T-cell (primary cell): Measurements from ENCODE around the gene STRBP. TPM values are rescaled to one million over a fixed set of nuclear protein-coding genes. Genes with fewer than 3 reads are reported as not detected.

Source experiments
- ATAC-seq, 4 experiments: fragments of 200-7000 bp in 3 of 4; fragments of 150-1000 bp in 1 of 4; cut with Tn5 transposase; replicated peaks in 1 of 4; 1 replicate in 3 of 4; 2 replicates in 1 of 4; pipeline ENCODE4 v1.10.0; 2021; ENCODE audit warnings: moderate library complexity in 3 of 4, mild to moderate bottlenecking in 2 of 4, moderate number of reproducible peaks in 1 of 4
- CTCF ChIA-PET, 2 donors: fragments of 300-600 bp; sonication (Branson Sonifier 250); formaldehyde crosslinking; loops; one replicate each; lab custom pipeline; 2022; ENCODE audit warnings: antibody characterized with exemption in 2 of 2; lab: Charles Lee
- POLR2A ChIA-PET, 2 donors: fragments of 300-600 bp; sonication (Branson Sonifier 250); formaldehyde crosslinking; loops; one replicate each; lab custom pipeline; 2022; ENCODE audit warnings: antibody characterized with exemption in 2 of 2; lab: Charles Lee
- DNase-seq, 35 experiments: peaks; one replicate each; pipeline versions ENCODE4 v3.0.0 to v3.0.0-alpha.2; 2013 to 2023
- H3K27ac ChIP-seq: one replicate; pipeline ENCODE4 v1.5.1; 2013; ENCODE audit warnings: low read length
- H3K27me3 ChIP-seq, 2 experiments: replicated peaks in 1 of 2; 1 replicate in 1 of 2; 2 replicates in 1 of 2; pipeline versions ENCODE4 v1.6.1 to v1.7.0; 2013; ENCODE audit warnings: low read length in 1 of 2, mixed read lengths in 1 of 2; ENCODE audit not compliant: control insufficient read depth in 2 of 2, insufficient read depth in 2 of 2; ENCODE audit errors: extremely low read depth in 1 of 2
- H3K36me3 ChIP-seq, 2 donors: 1 replicate in 1 of 2; 2 replicates in 1 of 2; pipeline versions ENCODE4 v1.6.1 to v1.7.0; 2013; ENCODE audit warnings: low read length in 1 of 2; ENCODE audit not compliant: control insufficient read depth in 2 of 2, insufficient read depth in 1 of 2; ENCODE audit errors: extremely low read depth in 1 of 2
- H3K4me1 ChIP-seq, 2 experiments: 1 replicate in 1 of 2; 2 replicates in 1 of 2; pipeline versions ENCODE4 v1.6.1 to v1.7.0; 2013; ENCODE audit warnings: low read length in 2 of 2, mixed read lengths in 1 of 2; ENCODE audit not compliant: insufficient read depth in 2 of 2, control insufficient read depth in 1 of 2; ENCODE audit errors: extremely low read depth in 1 of 2
- H3K4me3 ChIP-seq, 2 donors: 1 replicate in 1 of 2; 2 replicates in 1 of 2; pipeline versions ENCODE4 v1.5.1 to v1.7.0; 2013; ENCODE audit warnings: mild to moderate bottlenecking in 2 of 2, low read length in 1 of 2, moderate library complexity in 1 of 2; ENCODE audit not compliant: control insufficient read depth in 1 of 2; ENCODE audit errors: extremely low read depth in 1 of 2
- H3K9me3 ChIP-seq: 2 replicates; pipeline ENCODE4 v1.7.0; 2013
- H3K27ac Mint-ChIP-seq, 2 donors: one replicate each; pipeline ENCODE4 v1.8.0; 2020 to 2021; ENCODE audit warnings: mild to moderate bottlenecking in 2 of 2, mixed read lengths in 2 of 2
- H3K27me3 Mint-ChIP-seq, 2 donors: one replicate each; pipeline ENCODE4 v1.8.0; 2021 to 2022; ENCODE audit warnings: mixed read lengths in 2 of 2
- H3K36me3 Mint-ChIP-seq: one replicate; pipeline ENCODE4 v1.8.0; 2021; ENCODE audit warnings: mixed read lengths
- H3K4me1 Mint-ChIP-seq, 3 donors: one replicate each; pipeline ENCODE4 v1.8.0; 2020 to 2022; ENCODE audit warnings: mixed read lengths in 3 of 3, mild to moderate bottlenecking in 1 of 3
- H3K4me3 Mint-ChIP-seq, 3 donors: one replicate each; pipeline ENCODE4 v1.8.0; 2020 to 2022; ENCODE audit warnings: mild to moderate bottlenecking in 3 of 3, mixed read lengths in 3 of 3, moderate library complexity in 3 of 3
- H3K9me3 Mint-ChIP-seq, 3 donors: one replicate each; pipeline ENCODE4 v1.8.0; 2020 to 2022; ENCODE audit warnings: mixed read lengths in 3 of 3
- WGBS: methylation state at CpG from one replicate; pipeline ENCODE4 v1.1.5; 2013; ENCODE audit warnings: missing lambda C conversion rate; ENCODE audit not compliant: insufficient coverage; 5-methylcytosine and 5-hydroxymethylcytosine counted together
- total RNA-seq, 35 experiments: library from RNA in 6 of 35; stranded (reverse) in 6 of 35; fragments of 120-200 nt in 1 of 35; gene quantifications; one replicate each; pipeline versions ENCODE4 v1.2.1 to v1.2.4 and lab custom pipeline; 2013 to 2026

The STRBP gene
- total RNA-seq, 5 donors from 2014 or later (not counting 1 experiment from before 2014, with no cell fraction given), result 18.6 to 26.9 (median 20.0) TPM

- Mint-ChIP-seq H3K27ac (no peak overlapping the region), H3K4me1 (no peaks in the 10 kb centered on the region), H3K4me3 (no peak overlapping the region), H3K36me3 (peaks cover 24% of the 10 kb centered on the region), H3K9me3 (no peaks in the 10 kb centered on the region), H3K27me3 (no peaks in the 10 kb centered on the region)
- Histone ChIP-seq H3K27me3 (no peaks in the 10 kb centered on the region), H3K9me3 (no peaks in the 10 kb centered on the region), H3K36me3 (peaks cover 0 to 6% of the 10 kb centered on the region in 2 donors), H3K27ac (no peak overlapping the region), H3K4me1 (no peaks in the 10 kb centered on the region), H3K4me3 (no peak overlapping the region)
- ATAC-seq (no peak), DNase-seq (no peak)
- no CpG with 5 or more reads among the region's 5 CpGs for WGBS
- ChIA-PET POLR2A (no interaction called here), CTCF (no interaction called here)
Measured at GRCh38 chr9:123120131-123120530, 148.3 kb downstream of the STRBP start.

GRCh38 chr9:123119566-123119965 lies 148.8 kb downstream of the STRBP start:
- peaks cover 0 to 6% of the 10 kb centered on the region in 2 donors for H3K36me3 ChIP-seq
- no peaks in the 10 kb centered on the region for H3K9me3 ChIP-seq
- no peaks in the 10 kb centered on the region for H3K27me3 Mint-ChIP-seq
- no peak for ATAC-seq
- ChIA-PET POLR2A (no interaction called here), CTCF (interaction anchor here in 1 of 2 donors (0.6 kb wide), 1 partner anchor 1641 kb away, joined by 4 read pairs; no protein-coding TSS in a partner anchor)
- no peak overlapping the region for H3K4me3 Mint-ChIP-seq
- H3K27ac Mint-ChIP-seq, result no peak overlapping the region
- no peaks in the 10 kb centered on the region for H3K27me3 ChIP-seq
- H3K9me3 Mint-ChIP-seq, result no peaks in the 10 kb centered on the region
- no peaks in the 10 kb centered on the region for H3K4me1 ChIP-seq
- H3K36me3 Mint-ChIP-seq, result peaks cover 29% of the 10 kb centered on the region
- H3K4me1 Mint-ChIP-seq, result no peaks in the 10 kb centered on the region
- 100% methylated on average over 2 of the region's 7 CpGs for whole genome bisulfite sequencing
- no peak overlapping the region for H3K4me3 ChIP-seq
- no peak for DNase-seq
- H3K27ac ChIP-seq, result no peak overlapping the region

GRCh38 chr9:123116036-123116435 lies 152.3 kb downstream of the STRBP start:
- Mint-ChIP-seq H3K36me3 (peaks cover 16% of the 10 kb centered on the region), H3K4me3 (no peak overlapping the region), H3K4me1 (peaks cover 15 to 18% (median 18%) of the 10 kb centered on the region in 3 donors), H3K27me3 (no peaks in the 10 kb centered on the region), H3K27ac (peak overlapping the region in 1 of 2 donors; percentile 19), H3K9me3 (no peaks in the 10 kb centered on the region)
- no peak for ATAC-seq
- Histone ChIP-seq H3K9me3 (no peaks in the 10 kb centered on the region), H3K36me3 (peaks cover 2 to 4% of the 10 kb centered on the region in 2 donors), H3K27ac (no peak overlapping the region), H3K4me3 (no peak overlapping the region), H3K27me3 (no peaks in the 10 kb centered on the region), H3K4me1 (peaks cover 0 to 11% of the 10 kb centered on the region in 2 experiments)
- ChIA-PET POLR2A (no interaction called here), CTCF (no interaction called here)
- DNase-seq, result no peak
- 90% methylated on average over 2 of the region's 6 CpGs for WGBS

- no peak overlapping the region for H3K27ac Mint-ChIP-seq
- no peaks in the 10 kb centered on the region for H3K9me3 ChIP-seq
- H3K27ac ChIP-seq, result no peak overlapping the region
- H3K4me3 Mint-ChIP-seq, result no peak overlapping the region
- CTCF ChIA-PET, result no interaction called here
- peaks cover 16% of the 10 kb centered on the region for H3K36me3 Mint-ChIP-seq
- peaks cover 2 to 4% of the 10 kb centered on the region in 2 donors for H3K36me3 ChIP-seq
- DNase-seq (no peak), ATAC-seq (no peak)
- H3K27me3 ChIP-seq, result no peaks in the 10 kb centered on the region
- H3K4me3 ChIP-seq, result no peak overlapping the region
- no peaks in the 10 kb centered on the region for H3K9me3 Mint-ChIP-seq
- no peaks in the 10 kb centered on the region for H3K27me3 Mint-ChIP-seq
- POLR2A ChIA-PET, result no interaction called here
- H3K4me1 ChIP-seq, result peaks cover 0 to 11% of the 10 kb centered on the region in 2 experiments
- peaks cover 17 to 22% (median 21%) of the 10 kb centered on the region in 3 donors for H3K4me1 Mint-ChIP-seq
- 96% methylated on average over 13 of the region's 16 CpGs for WGBS
Measured at GRCh38 chr9:123115146-123115913, 153.1 kb downstream of the STRBP start.

GRCh38 chr9:123113185-123113584 lies 155.2 kb downstream of the STRBP start:
- H3K4me3 Mint-ChIP-seq, result no peak overlapping the region
- Histone ChIP-seq H3K4me3 (no peak overlapping the region), H3K4me1 (peaks cover 0 to 11% of the 10 kb centered on the region in 2 experiments), H3K27me3 (no peaks in the 10 kb centered on the region), H3K9me3 (no peaks in the 10 kb centered on the region), H3K36me3 (peaks cover 11 to 14% of the 10 kb centered on the region in 2 donors), H3K27ac (no peak overlapping the region)
- ChIA-PET CTCF (no interaction called here), POLR2A (no interaction called here)
- peaks cover 18% of the 10 kb centered on the region for H3K36me3 Mint-ChIP-seq
- WGBS, result 98% methylated on average over 6 of the region's 7 CpGs
- no peak for ATAC-seq
- DNase-seq, result no peak
- peak overlapping the region in 1 of 2 donors; percentile 24 for H3K27ac Mint-ChIP-seq
- H3K27me3 Mint-ChIP-seq, result no peaks in the 10 kb centered on the region
- H3K4me1 Mint-ChIP-seq, result peaks cover 17 to 22% (median 21%) of the 10 kb centered on the region in 3 donors
- H3K9me3 Mint-ChIP-seq, result no peaks in the 10 kb centered on the region

GRCh38 chr9:123112015-123112975 lies 156.1 kb downstream of the STRBP start:
- H3K9me3 Mint-ChIP-seq, result no peaks in the 10 kb centered on the region
- Histone ChIP-seq H3K27ac (peak overlapping the region; percentile 34), H3K4me3 (no peak overlapping the region), H3K36me3 (peaks cover 14 to 22% of the 10 kb centered on the region in 2 donors), H3K4me1 (peaks cover 0 to 11% of the 10 kb centered on the region in 2 experiments), H3K27me3 (no peaks in the 10 kb centered on the region), H3K9me3 (no peaks in the 10 kb centered on the region)
- ATAC-seq, result peak; percentile 25 to 70 (median 67)
- WGBS, result 73% methylated on average over 41 of the region's 43 CpGs
- CTCF ChIA-PET, result interaction anchor here in 1 of 2 donors (0.5 kb wide), 1 partner anchor 9 kb away, joined by 4 read pairs; no protein-coding TSS in a partner anchor
- peaks cover 17 to 22% (median 21%) of the 10 kb centered on the region in 3 donors for H3K4me1 Mint-ChIP-seq
- peak in 8 of 35 experiments; percentile 3 to 25 (median 7) for DNase-seq
- peak overlapping the region; percentile 85 to 90 for H3K27ac Mint-ChIP-seq
- H3K4me3 Mint-ChIP-seq, result no peak overlapping the region
- peaks cover 21% of the 10 kb centered on the region for H3K36me3 Mint-ChIP-seq
- POLR2A ChIA-PET, result no interaction called here
- H3K27me3 Mint-ChIP-seq, result no peaks in the 10 kb centered on the region
